ENCODE results near the gene SENP3. TPM values are rescaled to one million over a fixed set of nuclear protein-coding genes. Genes with fewer than 3 reads are reported as not detected.

The SENP3 gene
- polyA plus RNA-seq, 2 of the 4 experiments (the other 2 are of a cell fraction) = 114 to 150 TPM

DNA sequence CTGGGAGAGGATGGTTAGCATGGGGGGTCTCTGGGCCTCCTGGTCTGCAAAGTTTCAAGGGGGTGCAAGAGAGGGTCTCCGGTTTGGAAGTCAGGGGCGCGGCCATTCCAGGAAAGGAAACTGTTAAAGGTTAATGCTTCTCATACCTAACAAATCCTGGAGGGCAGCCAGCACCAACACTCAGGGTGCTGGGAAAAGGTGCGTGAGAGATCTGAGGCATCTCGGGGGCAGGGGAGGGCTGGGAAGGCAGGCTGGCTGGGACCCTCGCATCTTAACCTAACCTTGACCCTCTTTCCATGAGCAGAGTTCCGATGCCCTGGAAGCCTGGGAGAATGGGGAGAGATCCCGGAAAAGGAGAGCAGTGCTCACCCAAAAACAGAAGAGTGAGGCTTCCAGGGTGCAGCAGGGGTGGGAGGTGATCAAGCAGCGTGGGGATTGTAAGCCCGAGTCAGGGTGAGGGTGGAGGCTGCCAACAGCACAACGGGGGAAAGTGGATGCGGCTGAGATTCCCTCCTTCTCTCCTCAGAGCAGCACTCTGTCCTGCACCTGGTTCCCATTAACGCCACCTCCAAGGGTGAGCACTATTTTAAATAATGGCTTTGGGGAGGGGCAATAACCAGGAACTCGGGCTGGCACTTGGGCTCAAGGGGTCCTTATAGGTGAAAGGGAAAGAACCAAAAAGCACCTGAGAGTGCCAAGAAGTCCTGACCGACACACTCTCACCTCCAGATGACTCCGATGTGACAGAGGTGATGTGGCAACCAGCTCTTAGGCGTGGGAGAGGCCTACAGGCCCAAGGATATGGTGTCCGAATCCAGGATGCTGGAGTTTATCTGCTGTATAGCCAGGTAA lies 2.2 kb upstream of the SENP3 start:
- DNase-seq (ENCODE audit: low read depth in 1 of 2, low spot score in 1 of 2) (no peak), FAIRE-seq (no peak), ATAC-seq (no peak)
- 87% methylated on average over 18 of the region's 18 CpGs for WGBS (ENCODE audit: missing lambda C conversion rate)
- ChIA-PET POLR2A (interaction anchor here (0.6 to 2.8 kb wide), 8 partner anchors 20 to 230 kb away, joined by 3 to 33 read pairs (median 3); partner anchors contain the start of genes CD68, NEURL4, POLR2A and TP53), CTCF (interaction anchor here (0.6 to 11.3 kb wide), 62 partner anchors 11 to 339 kb away, joined by 3 to 232 read pairs (median 10); partner anchors contain the start of genes ACADVL, CD68, CHRNB1 and DLG4)
- Histone ChIP-seq H3K4me2 (peak overlapping the region; percentile 88), H3K4me1 (peaks cover 45% of the 10 kb centered on the region), H3K27ac (peak overlapping the region in 1 of 2 experiments; percentile 97; a peak in 2 of 6 replicates), H3K9me3 (no peaks in the 10 kb centered on the region), H3K4me3 (no peak overlapping the region)
- TF ChIP-seq, protein P1, sequence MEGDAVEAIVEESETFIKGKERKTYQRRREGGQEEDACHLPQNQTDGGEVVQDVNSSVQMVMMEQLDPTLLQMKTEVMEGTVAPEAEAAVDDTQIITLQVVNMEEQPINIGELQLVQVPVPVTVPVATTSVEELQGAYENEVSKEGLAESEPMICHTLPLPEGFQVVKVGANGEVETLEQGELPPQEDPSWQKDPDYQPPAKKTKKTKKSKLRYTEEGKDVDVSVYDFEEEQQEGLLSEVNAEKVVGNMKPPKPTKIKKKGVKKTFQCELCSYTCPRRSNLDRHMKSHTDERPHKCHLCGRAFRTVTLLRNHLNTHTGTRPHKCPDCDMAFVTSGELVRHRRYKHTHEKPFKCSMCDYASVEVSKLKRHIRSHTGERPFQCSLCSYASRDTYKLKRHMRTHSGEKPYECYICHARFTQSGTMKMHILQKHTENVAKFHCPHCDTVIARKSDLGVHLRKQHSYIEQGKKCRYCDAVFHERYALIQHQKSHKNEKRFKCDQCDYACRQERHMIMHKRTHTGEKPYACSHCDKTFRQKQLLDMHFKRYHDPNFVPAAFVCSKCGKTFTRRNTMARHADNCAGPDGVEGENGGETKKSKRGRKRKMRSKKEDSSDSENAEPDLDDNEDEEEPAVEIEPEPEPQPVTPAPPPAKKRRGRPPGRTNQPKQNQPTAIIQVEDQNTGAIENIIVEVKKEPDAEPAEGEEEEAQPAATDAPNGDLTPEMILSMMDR (IDR thresholded peaks at IDR 0.05) = no peak
- TF ChIP-seq ZSCAN20 (CRISPR knock-in tag; IDR thresholded peaks at IDR 0.05) (no peak), CHD2 (IDR thresholded peaks at IDR 0.05; ENCODE audit: low read length, partially characterized antibody) (no peak), CEBPB (IDR thresholded peaks at IDR 0.05) (no peak), RNF2 (IDR thresholded peaks at IDR 0.05; ENCODE audit: borderline replicate concordance, low read depth) (no peak), ZNF302 (CRISPR knock-in tag; IDR thresholded peaks at IDR 0.05) (no peak), EHF (CRISPR knock-in tag; IDR thresholded peaks at IDR 0.05) (no peak), FOXS1 (CRISPR knock-in tag; IDR thresholded peaks at IDR 0.05) (no peak), CHD4 (IDR thresholded peaks at IDR 0.05; ENCODE audit: borderline replicate concordance) (no peak), RFX5 (IDR thresholded peaks at IDR 0.05) (no peak), EP300 (IDR thresholded peaks at IDR 0.05) (no peak), RCOR1 (IDR thresholded peaks at IDR 0.05; ENCODE audit: low read depth, low read length) (no peak), ZFP36 (IDR thresholded peaks at IDR 0.05; ENCODE audit: borderline replicate concordance, partially characterized antibody) (no peak), NPAS2 (CRISPR knock-in tag; IDR thresholded peaks at IDR 0.05; ENCODE audit: borderline replicate concordance) (no peak), POLR2AphosphoS2 (conservative IDR thresholded peaks at IDR 0.05; ENCODE audit: low read length) (no peak), HOXA7 (CRISPR knock-in tag; IDR thresholded peaks at IDR 0.05) (no peak)
- TF ChIP-seq, protein P2, sequence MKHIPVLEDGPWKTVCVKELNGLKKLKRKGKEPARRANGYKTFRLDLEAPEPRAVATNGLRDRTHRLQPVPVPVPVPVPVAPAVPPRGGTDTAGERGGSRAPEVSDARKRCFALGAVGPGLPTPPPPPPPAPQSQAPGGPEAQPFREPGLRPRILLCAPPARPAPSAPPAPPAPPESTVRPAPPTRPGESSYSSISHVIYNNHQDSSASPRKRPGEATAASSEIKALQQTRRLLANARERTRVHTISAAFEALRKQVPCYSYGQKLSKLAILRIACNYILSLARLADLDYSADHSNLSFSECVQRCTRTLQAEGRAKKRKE (CRISPR knock-in tag; IDR thresholded peaks at IDR 0.05; ENCODE audit: low read depth) = no peak
- TF ChIP-seq, protein P3, sequence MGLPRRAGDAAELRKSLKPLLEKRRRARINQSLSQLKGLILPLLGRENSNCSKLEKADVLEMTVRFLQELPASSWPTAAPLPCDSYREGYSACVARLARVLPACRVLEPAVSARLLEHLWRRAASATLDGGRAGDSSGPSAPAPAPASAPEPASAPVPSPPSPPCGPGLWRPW (IDR thresholded peaks at IDR 0.05) = no peak
- TF ChIP-seq, protein P4, sequence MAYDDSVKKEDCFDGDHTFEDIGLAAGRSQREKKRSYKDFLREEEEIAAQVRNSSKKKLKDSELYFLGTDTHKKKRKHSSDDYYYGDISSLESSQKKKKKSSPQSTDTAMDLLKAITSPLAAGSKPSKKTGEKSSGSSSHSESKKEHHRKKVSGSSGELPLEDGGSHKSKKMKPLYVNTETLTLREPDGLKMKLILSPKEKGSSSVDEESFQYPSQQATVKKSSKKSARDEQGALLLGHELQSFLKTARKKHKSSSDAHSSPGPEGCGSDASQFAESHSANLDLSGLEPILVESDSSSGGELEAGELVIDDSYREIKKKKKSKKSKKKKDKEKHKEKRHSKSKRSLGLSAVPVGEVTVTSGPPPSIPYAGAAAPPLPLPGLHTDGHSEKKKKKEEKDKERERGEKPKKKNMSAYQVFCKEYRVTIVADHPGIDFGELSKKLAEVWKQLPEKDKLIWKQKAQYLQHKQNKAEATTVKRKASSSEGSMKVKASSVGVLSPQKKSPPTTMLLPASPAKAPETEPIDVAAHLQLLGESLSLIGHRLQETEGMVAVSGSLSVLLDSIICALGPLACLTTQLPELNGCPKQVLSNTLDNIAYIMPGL (CRISPR knock-in tag; IDR thresholded peaks at IDR 0.05; ENCODE audit: borderline replicate concordance) = no peak

Measured in A549 (cell line).